ENCODE results near the gene MPHOSPH9. TPM values are rescaled to one million over a fixed set of nuclear protein-coding genes. Genes with fewer than 3 reads are reported as not detected.

Gene MPHOSPH9
- total RNA-seq, 2 experiments from 2014 or later, result 88.3 to 136 TPM

DNA sequence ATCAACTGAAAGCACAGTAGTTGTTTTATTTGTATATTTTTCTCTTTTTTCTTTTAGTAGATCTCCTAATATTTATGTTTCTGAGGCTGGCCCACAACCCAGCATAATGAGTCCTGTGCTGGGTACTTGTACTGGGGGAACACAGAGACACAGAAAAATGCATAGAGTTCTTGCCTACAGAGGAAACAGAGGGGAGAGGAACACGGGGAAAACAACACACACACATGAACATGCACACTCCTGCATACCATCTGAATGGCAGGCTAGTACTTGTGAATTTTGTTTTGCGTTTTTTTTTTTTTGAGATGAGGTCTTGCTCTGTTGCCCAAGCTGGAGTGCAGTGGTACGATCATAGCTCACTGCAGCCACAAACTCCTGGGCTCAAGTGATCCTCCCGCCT, 103.3 kb downstream of the MPHOSPH9 start:
- H2AFZ ChIP-seq (ENCODE audit: low read length), result no peak overlapping the region
- TF ChIP-seq, protein P1, sequence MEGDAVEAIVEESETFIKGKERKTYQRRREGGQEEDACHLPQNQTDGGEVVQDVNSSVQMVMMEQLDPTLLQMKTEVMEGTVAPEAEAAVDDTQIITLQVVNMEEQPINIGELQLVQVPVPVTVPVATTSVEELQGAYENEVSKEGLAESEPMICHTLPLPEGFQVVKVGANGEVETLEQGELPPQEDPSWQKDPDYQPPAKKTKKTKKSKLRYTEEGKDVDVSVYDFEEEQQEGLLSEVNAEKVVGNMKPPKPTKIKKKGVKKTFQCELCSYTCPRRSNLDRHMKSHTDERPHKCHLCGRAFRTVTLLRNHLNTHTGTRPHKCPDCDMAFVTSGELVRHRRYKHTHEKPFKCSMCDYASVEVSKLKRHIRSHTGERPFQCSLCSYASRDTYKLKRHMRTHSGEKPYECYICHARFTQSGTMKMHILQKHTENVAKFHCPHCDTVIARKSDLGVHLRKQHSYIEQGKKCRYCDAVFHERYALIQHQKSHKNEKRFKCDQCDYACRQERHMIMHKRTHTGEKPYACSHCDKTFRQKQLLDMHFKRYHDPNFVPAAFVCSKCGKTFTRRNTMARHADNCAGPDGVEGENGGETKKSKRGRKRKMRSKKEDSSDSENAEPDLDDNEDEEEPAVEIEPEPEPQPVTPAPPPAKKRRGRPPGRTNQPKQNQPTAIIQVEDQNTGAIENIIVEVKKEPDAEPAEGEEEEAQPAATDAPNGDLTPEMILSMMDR (conservative IDR thresholded peaks at IDR 0.05; ENCODE audit: low read length), result no peak
- TF ChIP-seq EZH2phosphoT487 (IDR thresholded peaks at IDR 0.05; ENCODE audit: borderline replicate concordance, low read depth, low read length), result no peak
- ChIA-PET CTCF (ENCODE audit: unreplicated experiment) (no interaction called here), POLR2A (no interaction called here)
- no peak overlapping the region for H3K27ac ChIP-seq (ENCODE audit: low read depth, low read length, poor library complexity, severe bottlenecking)
- H3K9me2 ChIP-seq (ENCODE audit: insufficient read depth, low read length), result no peaks in the 10 kb centered on the region
- no TSS peak for BruUV-seq (replicated peaks)
- no peaks in the 10 kb centered on the region for H3K36me3 ChIP-seq (ENCODE audit: insufficient read depth, low read length)
- H3K79me2 ChIP-seq (ENCODE audit: insufficient read depth, low read depth, low read length), result no peaks in the 10 kb centered on the region
- intact Hi-C loops (cut with micrococcal nuclease; ENCODE audit: unreplicated experiment), result no loop called here
- DNase-seq (ENCODE audit: low spot score), result no peak
- no peak overlapping the region for H3K4me2 ChIP-seq (ENCODE audit: low read length)
- H3K9me3 ChIP-seq (ENCODE audit: low read length), result no peaks in the 10 kb centered on the region
- peaks cover 11% of the 10 kb centered on the region for H3K4me1 ChIP-seq (ENCODE audit: insufficient read depth, low read length, poor library complexity, severe bottlenecking)
- no peaks in the 10 kb centered on the region for H4K20me1 ChIP-seq (ENCODE audit: insufficient read depth, low read length)
- no peak overlapping the region for H3K4me3 ChIP-seq (ENCODE audit: low read depth, low read length, poor library complexity, severe bottlenecking)

DNA sequence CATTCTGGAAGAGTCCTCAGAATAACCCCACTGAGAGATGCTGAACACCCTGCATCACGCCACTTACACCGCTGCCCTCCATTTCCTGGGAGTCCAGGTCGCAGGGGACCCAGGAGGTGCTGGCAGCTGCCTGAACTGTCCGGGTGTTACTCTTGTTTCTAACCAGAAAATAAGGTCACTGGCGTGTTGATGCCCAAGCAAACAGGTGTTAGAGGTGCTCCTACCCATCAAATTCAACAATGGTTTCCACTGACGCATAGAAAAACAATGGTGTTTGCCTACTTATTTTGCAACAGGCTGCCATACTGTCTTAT, 105.8 kb downstream of the MPHOSPH9 start:
- Histone ChIP-seq H3K36me3 (ENCODE audit: insufficient read depth, low read length) (no peaks in the 10 kb centered on the region), H2AFZ (ENCODE audit: low read length) (no peak overlapping the region; the same call in 1 of the 2 replicates), H3K79me2 (ENCODE audit: insufficient read depth, low read depth, low read length) (no peaks in the 10 kb centered on the region), H3K9me2 (ENCODE audit: insufficient read depth, low read length) (no peaks in the 10 kb centered on the region), H3K4me2 (ENCODE audit: low read length) (peak overlapping the region; percentile 13; the same call in 1 of the 2 replicates), H3K9me3 (ENCODE audit: low read length) (no peaks in the 10 kb centered on the region), H3K4me3 (ENCODE audit: low read depth, low read length, poor library complexity, severe bottlenecking) (no peak overlapping the region), H3K4me1 (ENCODE audit: insufficient read depth, low read length, poor library complexity, severe bottlenecking) (peaks cover 7% of the 10 kb centered on the region), H4K20me1 (ENCODE audit: insufficient read depth, low read length) (no peaks in the 10 kb centered on the region), H3K27ac (ENCODE audit: low read depth, low read length, poor library complexity, severe bottlenecking) (no peak overlapping the region)
- intact Hi-C loops (cut with micrococcal nuclease; ENCODE audit: unreplicated experiment), result no loop called here
- no peak for DNase-seq (ENCODE audit: low spot score)
- no TSS peak for BruUV-seq (replicated peaks)
- POLR2A ChIA-PET, result no interaction called here
- CTCF ChIA-PET (ENCODE audit: unreplicated experiment), result no interaction called here
- no peak for TF ChIP-seq EZH2phosphoT487 (IDR thresholded peaks at IDR 0.05; ENCODE audit: borderline replicate concordance, low read depth, low read length)
- TF ChIP-seq, protein P1 (conservative IDR thresholded peaks at IDR 0.05; ENCODE audit: low read length), result no peak

DNA sequence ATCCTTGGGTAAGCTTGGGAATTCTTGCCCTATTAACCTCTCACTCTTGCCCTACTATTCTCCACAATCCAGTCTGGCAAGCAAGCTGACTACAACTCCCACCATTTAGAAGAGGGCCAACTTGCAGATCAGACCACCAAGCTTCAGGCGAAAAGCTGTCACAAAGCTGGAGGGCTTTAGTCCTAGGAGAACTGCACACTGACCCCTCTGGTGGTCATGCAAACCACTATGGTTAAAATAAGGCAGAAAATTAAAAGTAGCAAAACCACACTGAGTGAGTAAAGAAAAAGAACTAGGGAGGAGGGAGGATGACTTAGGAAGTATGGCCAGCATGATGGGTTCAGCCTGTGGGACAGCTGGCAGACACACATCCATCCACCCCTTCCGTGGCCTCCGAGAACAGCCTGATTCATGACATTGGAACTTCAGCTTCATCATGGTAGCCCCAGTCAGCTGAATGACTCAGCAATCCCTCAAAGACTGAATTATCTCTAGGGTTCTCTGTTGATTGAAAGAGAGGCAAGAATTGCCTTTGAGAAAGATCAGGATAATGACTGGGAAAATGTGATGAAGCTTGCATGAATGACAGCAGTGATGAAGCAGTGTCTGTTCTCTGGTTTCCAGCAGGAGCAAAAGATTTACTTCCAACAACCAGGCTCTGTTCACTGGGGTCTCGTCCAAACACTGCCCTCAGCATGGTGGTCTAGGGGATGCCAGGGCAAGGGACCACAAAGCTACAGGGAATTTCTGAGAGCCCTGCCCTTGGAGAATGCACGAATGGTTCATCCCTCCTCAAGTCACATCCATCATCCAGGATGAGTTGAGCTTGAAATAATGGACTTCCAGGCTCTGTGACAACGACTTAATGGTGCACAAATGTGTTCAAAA, 106.4 kb downstream of the MPHOSPH9 start:
- H3K36me3 ChIP-seq (ENCODE audit: insufficient read depth, low read length), result no peaks in the 10 kb centered on the region
- TF ChIP-seq, protein P1 (conservative IDR thresholded peaks at IDR 0.05; ENCODE audit: low read length), result 0 out of 2 replicates have a peak, but pooled peaks have one; percentile 40
- no peak for TF ChIP-seq EZH2phosphoT487 (IDR thresholded peaks at IDR 0.05; ENCODE audit: borderline replicate concordance, low read depth, low read length)
- no TSS peak for BruUV-seq (replicated peaks)
- no peaks in the 10 kb centered on the region for H4K20me1 ChIP-seq (ENCODE audit: insufficient read depth, low read length)
- no peaks in the 10 kb centered on the region for H3K79me2 ChIP-seq (ENCODE audit: insufficient read depth, low read depth, low read length)
- H3K4me3 ChIP-seq (ENCODE audit: low read depth, low read length, poor library complexity, severe bottlenecking), result no peak overlapping the region
- intact Hi-C loops (cut with micrococcal nuclease; ENCODE audit: unreplicated experiment), result no loop called here
- DNase-seq (ENCODE audit: low spot score), result no peak
- peak overlapping the region; percentile 13; the same call in 1 of the 2 replicates for H3K4me2 ChIP-seq (ENCODE audit: low read length)
- H3K9me2 ChIP-seq (ENCODE audit: insufficient read depth, low read length), result no peaks in the 10 kb centered on the region
- H2AFZ ChIP-seq (ENCODE audit: low read length), result peak overlapping the region; percentile 43; the same call in 1 of the 2 replicates
- peaks cover 1% of the 10 kb centered on the region for H3K4me1 ChIP-seq (ENCODE audit: insufficient read depth, low read length, poor library complexity, severe bottlenecking)
- CTCF ChIA-PET (ENCODE audit: unreplicated experiment), result no interaction called here
- H3K9me3 ChIP-seq (ENCODE audit: low read length), result no peaks in the 10 kb centered on the region
- no peak overlapping the region for H3K27ac ChIP-seq (ENCODE audit: low read depth, low read length, poor library complexity, severe bottlenecking)
- POLR2A ChIA-PET, result no interaction called here
